HepG2 (cell line): Measurements from ENCODE around the gene CD151. TPM values are rescaled to one million over a fixed set of nuclear protein-coding genes. Genes with fewer than 3 reads are reported as not detected.
A peak's percentile ranks its signal among the peaks of the same experiment; 100 is the strongest.

Source experiments
- CEBPB ChIP-seq: IDR thresholded peaks from 2 replicates; pipeline ENCODE4 v1.6.1; 2011; ENCODE audit warnings: low read depth, low read length, improper control_type of control experiment, borderline replicate concordance
- CEBPG ChIP-seq: IDR thresholded peaks from 2 replicates; pipeline ENCODE4 v1.6.1; 2016
- FOSL1 ChIP-seq: sonication (generic); formaldehyde crosslinking; IDR thresholded peaks from 2 replicates; pipeline ENCODE4 v1.9.0; 2021; ENCODE audit warnings: missing genetic modification reagents, borderline replicate concordance
- GATAD2A ChIP-seq: IDR thresholded peaks from 2 replicates; pipeline ENCODE4 v1.6.1; 2016
- HDAC1 ChIP-seq: sonication (generic); formaldehyde crosslinking; IDR thresholded peaks from 2 replicates; pipeline ENCODE4 v1.5.1; 2020; ENCODE audit warnings: mild to moderate bottlenecking, missing genetic modification reagents
- IRF2 ChIP-seq: IDR thresholded peaks from 2 replicates; pipeline ENCODE4 v1.6.1; 2018; ENCODE audit warnings: missing genetic modification reagents, missing compliant biosample characterization
- JUND ChIP-seq: sonication (generic); formaldehyde crosslinking; IDR thresholded peaks from 2 replicates; pipeline ENCODE4 v1.8.0; 2022; ENCODE audit warnings: mild to moderate bottlenecking, missing genetic modification reagents
- MBD4 ChIP-seq: IDR thresholded peaks from 2 replicates; pipeline ENCODE4 v1.6.1; 2012; ENCODE audit warnings: low read length, inconsistent platforms, borderline replicate concordance
- MXD1 ChIP-seq: sonication (generic); formaldehyde crosslinking; IDR thresholded peaks from 2 replicates; pipeline ENCODE4 v1.4.0; 2020; ENCODE audit warnings: mild to moderate bottlenecking, missing genetic modification reagents
- MXI1 ChIP-seq: IDR thresholded peaks from 3 replicates; pipeline ENCODE4 v1.6.1; 2012; ENCODE audit warnings: low read depth, low read length, inconsistent platforms, borderline replicate concordance
- NR0B2 ChIP-seq: sonication (generic); formaldehyde crosslinking; IDR thresholded peaks from 2 replicates; pipeline ENCODE4 v1.4.0; 2020; ENCODE audit warnings: mild to moderate bottlenecking, missing genetic modification reagents
- PCBP1 ChIP-seq: fragments of 200-400 bp; formaldehyde crosslinking; IDR thresholded peaks from 2 replicates; pipeline ENCODE4 v1.6.1; 2017; ENCODE audit warnings: mild to moderate bottlenecking, low read depth, low read length, borderline replicate concordance
- PHF5A ChIP-seq: IDR thresholded peaks from one replicate; pipeline ENCODE4 v1.6.1; 2018; ENCODE audit warnings: low read depth, missing genetic modification reagents; ENCODE audit not compliant: unreplicated experiment
- RBM22 ChIP-seq: fragments of 200-400 bp; formaldehyde crosslinking; optimal IDR thresholded peaks from 2 replicates; pipeline ENCODE3; 2017; ENCODE audit warnings: mild to moderate bottlenecking, low read length, moderate library complexity
- RFXAP ChIP-seq: sonication (generic); formaldehyde crosslinking; IDR thresholded peaks from 2 replicates; pipeline ENCODE4 v1.4.0; 2020; ENCODE audit warnings: missing genetic modification reagents, borderline replicate concordance
- RXRA ChIP-seq: sonication (generic); formaldehyde crosslinking; IDR thresholded peaks from 2 replicates; pipeline ENCODE4 v1.5.1; 2020; ENCODE audit warnings: missing genetic modification reagents
- SKI ChIP-seq: fragments of 450-650 bp; IDR thresholded peaks from one replicate; pipeline ENCODE4 v1.6.1; 2018; ENCODE audit warnings: mild to moderate bottlenecking; ENCODE audit not compliant: partially characterized antibody
- SKIL ChIP-seq: sonication (generic); formaldehyde crosslinking; IDR thresholded peaks from 2 replicates; pipeline ENCODE4 v1.8.0; 2022; ENCODE audit warnings: missing genetic modification reagents, mild to moderate bottlenecking, moderate library complexity, borderline replicate concordance
- STAG1 ChIP-seq: sonication (generic); formaldehyde crosslinking; IDR thresholded peaks from 2 replicates; pipeline ENCODE4 v1.4.0; 2020; ENCODE audit warnings: missing genetic modification reagents
- WIZ ChIP-seq: sonication (generic); formaldehyde crosslinking; IDR thresholded peaks from 2 replicates; pipeline ENCODE4 v1.5.1; 2020; ENCODE audit warnings: mild to moderate bottlenecking, missing genetic modification reagents
- XRCC5 ChIP-seq: fragments of 200-400 bp; formaldehyde crosslinking; optimal IDR thresholded peaks from 2 replicates; pipeline ENCODE3; 2017; ENCODE audit warnings: mild to moderate bottlenecking, low read length
- ZNF138 ChIP-seq: sonication (generic); formaldehyde crosslinking; IDR thresholded peaks from 2 replicates; pipeline ENCODE4 v1.5.0; 2020; ENCODE audit warnings: mild to moderate bottlenecking, low read depth, missing genetic modification reagents
- ZNF207 ChIP-seq: fragments of 450-650 bp; IDR thresholded peaks from 2 replicates; pipeline ENCODE4 v1.6.1; 2016; ENCODE audit warnings: antibody characterized with exemption, borderline replicate concordance
- ZNF337 ChIP-seq: sonication (generic); formaldehyde crosslinking; IDR thresholded peaks from 2 replicates; pipeline ENCODE4 v1.5.1; 2020; ENCODE audit warnings: missing genetic modification reagents, low read depth, mild to moderate bottlenecking, borderline replicate concordance
- ZNF580 ChIP-seq: IDR thresholded peaks from 2 replicates; pipeline ENCODE4 v1.6.1; 2016; ENCODE audit warnings: low read depth, borderline replicate concordance
- ZNF770 ChIP-seq: sonication (generic); formaldehyde crosslinking; IDR thresholded peaks from 2 replicates; pipeline ENCODE4 v1.5.0; 2020; ENCODE audit warnings: mild to moderate bottlenecking, missing genetic modification reagents
- polyA plus RNA-seq, 8 experiments: library from polyadenylated mRNA; depleted of rRNA in 3 of 8; stranded (reverse) in 7 of 8; unstranded in 1 of 8; fragments of >200 nt; fragmentation: Illumina TruSeq in 4 of 8; extraction: Trizol in 4 of 8; gene quantifications; 2 replicates each; pipeline versions ENCODE4 v1.2.1 to v1.2.3, GENCODE V29; 2011 to 2016; ENCODE audit warnings: low read depth in 4 of 8, missing spikeins in 1 of 8, mixed read lengths in 1 of 8; ENCODE audit not compliant: insufficient read depth in 1 of 8
- total RNA-seq, 5 experiments: library from RNA; depleted of rRNA; stranded (reverse); fragments of >200 nt; fragmentation: Illumina TruSeq; extraction: Trizol; gene quantifications; 2 replicates each; pipeline ENCODE4 v1.2.3, GENCODE V29; 2016; ENCODE audit warnings: low read depth in 1 of 5

Gene CD151
- total and polyA plus RNA-seq, 2 of the 13 experiments (the other 11 are each of a cell fraction or from before 2014, with no cell fraction given) = 125 to 197 TPM

GRCh38 chr11:820655-821511 is 11.9 kb upstream of the CD151 start (continued):
- TF ChIP-seq CEBPG (CRISPR knock-in tag) = peak; percentile 76
- no peak for TF ChIP-seq ZNF138
- 0 out of 2 replicates have a peak, but pooled peaks have one; percentile 38 for TF ChIP-seq JUND (CRISPR knock-in tag)
- no peak for TF ChIP-seq RBM22
- no peak for TF ChIP-seq ZNF337 (CRISPR knock-in tag)
- TF ChIP-seq HDAC1 (CRISPR knock-in tag) = 0 out of 2 replicates have a peak, but pooled peaks have one; percentile 27
- TF ChIP-seq RFXAP = 0 out of 2 replicates have a peak, but pooled peaks have one; percentile 1
- TF ChIP-seq XRCC5 = peak; percentile 32
- no peak for TF ChIP-seq STAG1 (CRISPR knock-in tag)
- TF ChIP-seq PCBP1 = 0 out of 2 replicates have a peak, but pooled peaks have one; percentile 3
- 0 out of 2 replicates have a peak, but pooled peaks have one; percentile 2 for TF ChIP-seq NR0B2 (CRISPR knock-in tag)
- TF ChIP-seq MBD4 = no peak
- no peak for TF ChIP-seq ZNF207
- peak; percentile 72; the same call in 1 of the 3 replicates for TF ChIP-seq MXI1
- peak; percentile 94 for TF ChIP-seq CEBPB
- no peak for TF ChIP-seq PHF5A (CRISPR knock-in tag)
- TF ChIP-seq FOSL1 (CRISPR knock-in tag) = peak; percentile 66; the same call in 1 of the 2 replicates
- peak; percentile 49 for TF ChIP-seq SKI
- TF ChIP-seq MXD1 (CRISPR knock-in tag) = no peak
- TF ChIP-seq RXRA (CRISPR knock-in tag) = peak; percentile 77
- no peak for TF ChIP-seq WIZ
- no peak for TF ChIP-seq SKIL
- no peak for TF ChIP-seq GATAD2A
- TF ChIP-seq IRF2 = no peak
- TF ChIP-seq ZNF580 (CRISPR knock-in tag) = no peak
- no peak for TF ChIP-seq ZNF770 (CRISPR knock-in tag)
